Transverse colon (tissue), 3 donors: Measurements from ENCODE around the gene SYCE1L.

Experiments used
- CTCF ChIP-seq, 5 experiments: fragments of 200-600 bp in 3 of 5; fragments of 450-650 bp in 2 of 5; sonication (generic) in 3 of 5; IDR thresholded peaks; 1 replicate in 2 of 5; 2 replicates in 3 of 5; pipeline ENCODE4 v1.5.1; 2016 to 2017; ENCODE audit warnings: antibody characterized with exemption in 5 of 5, inconsistent platforms in 3 of 5, mild to moderate bottlenecking in 2 of 5, moderate library complexity in 1 of 5
- EP300 ChIP-seq: sonication (generic); formaldehyde crosslinking; IDR thresholded peaks from one replicate; pipeline ENCODE4 v1.6.1; 2017; ENCODE audit warnings: antibody characterized with exemption, low read depth
- POLR2A ChIP-seq: fragments of 450-650 bp; IDR thresholded peaks from one replicate; pipeline ENCODE4 v1.6.1; 2016; ENCODE audit warnings: antibody characterized with exemption, mild to moderate bottlenecking, moderate library complexity

GRCh38 chr16:77157346-77158058 is 41.7 kb upstream of the SYCE1L start:
- no peak for TF ChIP-seq EP300
- TF ChIP-seq CTCF (IDR thresholded peaks at IDR 0.05): no peak
- no peak for TF ChIP-seq POLR2A
